H1 (cell line): ENCODE data around the gene CSTF3. TPM values are rescaled to one million over a fixed set of nuclear protein-coding genes. Genes with fewer than 3 reads are reported as not detected.

Source experiments
- BACH1 ChIP-seq: IDR thresholded peaks from 2 replicates; pipeline ENCODE4 v1.6.1; 2012; ENCODE audit warnings: low read length, improper control_type of control experiment
- BRCA1 ChIP-seq: IDR thresholded peaks from 2 replicates; pipeline ENCODE4 v1.6.1; 2012; ENCODE audit warnings: low read depth, low read length, improper control_type of control experiment
- CTBP2 ChIP-seq: IDR thresholded peaks from 2 replicates; pipeline ENCODE4 v1.7.0; 2011; ENCODE audit warnings: borderline replicate concordance, mild to moderate bottlenecking, moderate library complexity, mixed read lengths, low read length; ENCODE audit not compliant: insufficient read depth, insufficient read length
- EP300 ChIP-seq, 2 experiments: IDR thresholded peaks; 1 replicate in 1 of 2; 2 replicates in 1 of 2; pipeline ENCODE4 v1.6.1; 2011 to 2012; ENCODE audit warnings: low read depth in 2 of 2, low read length in 2 of 2, mild to moderate bottlenecking in 2 of 2, borderline replicate concordance in 1 of 2, inconsistent platforms in 1 of 2, moderate library complexity in 1 of 2
- RBBP5 ChIP-seq: IDR thresholded peaks from 2 replicates; pipeline ENCODE4 v1.7.1; 2012; ENCODE audit warnings: low read depth, mild to moderate bottlenecking, inconsistent platforms, low read length, moderate library complexity, borderline replicate concordance
- SAP30 ChIP-seq: fragments of 300-600 bp; sonication (generic); IDR thresholded peaks from 2 replicates; pipeline ENCODE4 v1.7.1; 2012; ENCODE audit warnings: low read length, moderate library complexity, mild to moderate bottlenecking, inconsistent platforms; ENCODE audit not compliant: insufficient read depth, insufficient replicate concordance
- SIN3A ChIP-seq, 2 experiments: IDR thresholded peaks in 1 of 2; conservative IDR thresholded peaks in 1 of 2; 2 replicates each; pipeline ENCODE4 v1.6.1; 2011 to 2012; ENCODE audit warnings: low read length in 2 of 2, improper control_type of control experiment in 1 of 2, low read depth in 1 of 2, mild to moderate bottlenecking in 1 of 2
- TAF1 ChIP-seq: IDR thresholded peaks from 2 replicates; pipeline ENCODE4 v1.6.1; 2011; ENCODE audit warnings: mild to moderate bottlenecking, low read depth, low read length
- polyA plus RNA-seq, 7 experiments: library from polyadenylated mRNA; depleted of rRNA in 3 of 7; stranded (reverse) in 5 of 7; unstranded in 2 of 7; fragments of >200 nt in 5 of 7; fragments of 200-250 nt in 2 of 7; gene quantifications; 1 replicate in 5 of 7; 2 replicates in 1 of 7; 4 replicates in 1 of 7; pipeline versions ENCODE4 v1.2.1 to v1.2.3, GENCODE V29; 2011 to 2013; ENCODE audit warnings: missing spikeins in 2 of 7, mixed read lengths in 2 of 7
- total RNA-seq: library from RNA; stranded (reverse); fragmentation: NEBNext Ultra II Directional; extraction: Animal tissue kit (Norgen Biotek cat#: 25700); gene quantifications from 2 replicates; pipeline ENCODE4 v1.2.1, GENCODE V29; 2021
- TF ChIP-seq, protein P1 (sequence below): fragments of 300-600 bp; sonication (generic); IDR thresholded peaks from 2 replicates; pipeline ENCODE4 v1.7.1; 2012; ENCODE audit warnings: low read length, moderate library complexity, mild to moderate bottlenecking, inconsistent platforms; ENCODE audit not compliant: insufficient replicate concordance
- TF ChIP-seq, protein P2 (sequence below): IDR thresholded peaks from 2 replicates; pipeline ENCODE4 v1.6.1; 2012; ENCODE audit warnings: inconsistent platforms

CSTF3 gene
- total and polyA plus RNA-seq, 2 of the 8 experiments (the other 6 are each of a cell fraction or from before 2014, with no cell fraction given) = 22.3 to 54.7 TPM

- TF ChIP-seq, protein P1, sequence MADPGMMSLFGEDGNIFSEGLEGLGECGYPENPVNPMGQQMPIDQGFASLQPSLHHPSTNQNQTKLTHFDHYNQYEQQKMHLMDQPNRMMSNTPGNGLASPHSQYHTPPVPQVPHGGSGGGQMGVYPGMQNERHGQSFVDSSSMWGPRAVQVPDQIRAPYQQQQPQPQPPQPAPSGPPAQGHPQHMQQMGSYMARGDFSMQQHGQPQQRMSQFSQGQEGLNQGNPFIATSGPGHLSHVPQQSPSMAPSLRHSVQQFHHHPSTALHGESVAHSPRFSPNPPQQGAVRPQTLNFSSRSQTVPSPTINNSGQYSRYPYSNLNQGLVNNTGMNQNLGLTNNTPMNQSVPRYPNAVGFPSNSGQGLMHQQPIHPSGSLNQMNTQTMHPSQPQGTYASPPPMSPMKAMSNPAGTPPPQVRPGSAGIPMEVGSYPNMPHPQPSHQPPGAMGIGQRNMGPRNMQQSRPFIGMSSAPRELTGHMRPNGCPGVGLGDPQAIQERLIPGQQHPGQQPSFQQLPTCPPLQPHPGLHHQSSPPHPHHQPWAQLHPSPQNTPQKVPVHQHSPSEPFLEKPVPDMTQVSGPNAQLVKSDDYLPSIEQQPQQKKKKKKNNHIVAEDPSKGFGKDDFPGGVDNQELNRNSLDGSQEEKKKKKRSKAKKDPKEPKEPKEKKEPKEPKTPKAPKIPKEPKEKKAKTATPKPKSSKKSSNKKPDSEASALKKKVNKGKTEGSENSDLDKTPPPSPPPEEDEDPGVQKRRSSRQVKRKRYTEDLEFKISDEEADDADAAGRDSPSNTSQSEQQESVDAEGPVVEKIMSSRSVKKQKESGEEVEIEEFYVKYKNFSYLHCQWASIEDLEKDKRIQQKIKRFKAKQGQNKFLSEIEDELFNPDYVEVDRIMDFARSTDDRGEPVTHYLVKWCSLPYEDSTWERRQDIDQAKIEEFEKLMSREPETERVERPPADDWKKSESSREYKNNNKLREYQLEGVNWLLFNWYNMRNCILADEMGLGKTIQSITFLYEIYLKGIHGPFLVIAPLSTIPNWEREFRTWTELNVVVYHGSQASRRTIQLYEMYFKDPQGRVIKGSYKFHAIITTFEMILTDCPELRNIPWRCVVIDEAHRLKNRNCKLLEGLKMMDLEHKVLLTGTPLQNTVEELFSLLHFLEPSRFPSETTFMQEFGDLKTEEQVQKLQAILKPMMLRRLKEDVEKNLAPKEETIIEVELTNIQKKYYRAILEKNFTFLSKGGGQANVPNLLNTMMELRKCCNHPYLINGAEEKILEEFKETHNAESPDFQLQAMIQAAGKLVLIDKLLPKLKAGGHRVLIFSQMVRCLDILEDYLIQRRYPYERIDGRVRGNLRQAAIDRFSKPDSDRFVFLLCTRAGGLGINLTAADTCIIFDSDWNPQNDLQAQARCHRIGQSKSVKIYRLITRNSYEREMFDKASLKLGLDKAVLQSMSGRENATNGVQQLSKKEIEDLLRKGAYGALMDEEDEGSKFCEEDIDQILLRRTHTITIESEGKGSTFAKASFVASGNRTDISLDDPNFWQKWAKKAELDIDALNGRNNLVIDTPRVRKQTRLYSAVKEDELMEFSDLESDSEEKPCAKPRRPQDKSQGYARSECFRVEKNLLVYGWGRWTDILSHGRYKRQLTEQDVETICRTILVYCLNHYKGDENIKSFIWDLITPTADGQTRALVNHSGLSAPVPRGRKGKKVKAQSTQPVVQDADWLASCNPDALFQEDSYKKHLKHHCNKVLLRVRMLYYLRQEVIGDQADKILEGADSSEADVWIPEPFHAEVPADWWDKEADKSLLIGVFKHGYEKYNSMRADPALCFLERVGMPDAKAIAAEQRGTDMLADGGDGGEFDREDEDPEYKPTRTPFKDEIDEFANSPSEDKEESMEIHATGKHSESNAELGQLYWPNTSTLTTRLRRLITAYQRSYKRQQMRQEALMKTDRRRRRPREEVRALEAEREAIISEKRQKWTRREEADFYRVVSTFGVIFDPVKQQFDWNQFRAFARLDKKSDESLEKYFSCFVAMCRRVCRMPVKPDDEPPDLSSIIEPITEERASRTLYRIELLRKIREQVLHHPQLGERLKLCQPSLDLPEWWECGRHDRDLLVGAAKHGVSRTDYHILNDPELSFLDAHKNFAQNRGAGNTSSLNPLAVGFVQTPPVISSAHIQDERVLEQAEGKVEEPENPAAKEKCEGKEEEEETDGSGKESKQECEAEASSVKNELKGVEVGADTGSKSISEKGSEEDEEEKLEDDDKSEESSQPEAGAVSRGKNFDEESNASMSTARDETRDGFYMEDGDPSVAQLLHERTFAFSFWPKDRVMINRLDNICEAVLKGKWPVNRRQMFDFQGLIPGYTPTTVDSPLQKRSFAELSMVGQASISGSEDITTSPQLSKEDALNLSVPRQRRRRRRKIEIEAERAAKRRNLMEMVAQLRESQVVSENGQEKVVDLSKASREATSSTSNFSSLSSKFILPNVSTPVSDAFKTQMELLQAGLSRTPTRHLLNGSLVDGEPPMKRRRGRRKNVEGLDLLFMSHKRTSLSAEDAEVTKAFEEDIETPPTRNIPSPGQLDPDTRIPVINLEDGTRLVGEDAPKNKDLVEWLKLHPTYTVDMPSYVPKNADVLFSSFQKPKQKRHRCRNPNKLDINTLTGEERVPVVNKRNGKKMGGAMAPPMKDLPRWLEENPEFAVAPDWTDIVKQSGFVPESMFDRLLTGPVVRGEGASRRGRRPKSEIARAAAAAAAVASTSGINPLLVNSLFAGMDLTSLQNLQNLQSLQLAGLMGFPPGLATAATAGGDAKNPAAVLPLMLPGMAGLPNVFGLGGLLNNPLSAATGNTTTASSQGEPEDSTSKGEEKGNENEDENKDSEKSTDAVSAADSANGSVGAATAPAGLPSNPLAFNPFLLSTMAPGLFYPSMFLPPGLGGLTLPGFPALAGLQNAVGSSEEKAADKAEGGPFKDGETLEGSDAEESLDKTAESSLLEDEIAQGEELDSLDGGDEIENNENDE = no peak
- no peak for TF ChIP-seq SAP30
- no peak for TF ChIP-seq RBBP5
- TF ChIP-seq, protein P2, sequence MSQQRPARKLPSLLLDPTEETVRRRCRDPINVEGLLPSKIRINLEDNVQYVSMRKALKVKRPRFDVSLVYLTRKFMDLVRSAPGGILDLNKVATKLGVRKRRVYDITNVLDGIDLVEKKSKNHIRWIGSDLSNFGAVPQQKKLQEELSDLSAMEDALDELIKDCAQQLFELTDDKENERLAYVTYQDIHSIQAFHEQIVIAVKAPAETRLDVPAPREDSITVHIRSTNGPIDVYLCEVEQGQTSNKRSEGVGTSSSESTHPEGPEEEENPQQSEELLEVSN = no peak
- TF ChIP-seq CTBP2 = no peak
- no peak for TF ChIP-seq BACH1
- TF ChIP-seq SIN3A (conservative IDR thresholded peaks at IDR 0.05 in 1 of 2, IDR thresholded peaks at IDR 0.05 in 1 of 2; ENCODE audit: low read depth in 1 of 2, low read length in 2 of 2) = no peak
- no peak for TF ChIP-seq BRCA1
- TF ChIP-seq EP300 (IDR thresholded peaks at IDR 0.05; ENCODE audit: borderline replicate concordance in 1 of 2, low read depth in 2 of 2, low read length in 2 of 2) = no peak
- TF ChIP-seq TAF1 = no peak
These were observed 32.5 kb downstream of the CSTF3 start (continued) for GRCh38 chr11:33128739-33129138.
